ENCODE results near the gene ATAT1.

ATAT1 gene

DNA sequence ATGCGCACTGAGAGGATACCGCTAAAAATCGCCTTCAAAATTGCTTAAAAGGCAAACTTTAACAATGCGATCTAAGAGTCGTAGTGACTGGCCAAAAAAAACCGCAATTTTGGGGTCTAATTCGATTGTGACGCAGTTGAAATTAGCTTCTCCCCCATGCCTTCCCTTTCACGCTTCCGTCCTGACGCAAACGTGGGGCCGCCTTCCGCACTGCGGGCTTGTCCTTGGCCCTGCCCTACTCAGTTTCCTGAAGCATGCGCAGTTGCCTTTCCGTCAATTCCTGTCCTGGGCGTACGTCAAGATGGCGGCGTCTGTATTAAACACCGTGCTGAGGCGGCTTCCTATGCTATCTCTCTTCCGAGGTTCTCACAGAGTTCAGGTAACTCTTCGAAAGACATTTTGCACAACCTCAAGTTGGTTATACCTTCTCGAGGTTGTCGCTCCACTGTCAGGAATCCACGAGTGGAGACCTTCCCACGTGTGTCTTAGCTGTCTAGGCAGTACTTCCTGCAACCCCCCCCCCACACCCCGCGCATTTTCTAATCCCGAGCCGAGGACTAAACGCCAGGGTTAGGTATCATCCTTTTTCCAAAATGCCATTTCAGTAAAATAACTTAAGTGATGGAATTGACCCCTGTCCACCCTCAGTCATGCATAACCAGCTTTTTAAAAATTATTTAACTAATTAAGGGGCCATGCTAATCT is 9.0 kb upstream of the ATAT1 start, which contains the start of gene MRPS18B:
TSS of gene MRPS18B (plus strand) at position 276 of the 705 bp plus-strand sequence. CDS start at position 302, 26 bp downstream.
- Histone ChIP-seq H3K36me3 (peaks cover 59% of the 10 kb centered on the region), H3K27me3 (no peaks in the 10 kb centered on the region), H3K9ac (peak within 1 kb of the TSS; percentile 99), H3K27ac (peak within 1 kb of the TSS; percentile 98), H3K4me3 (peak within 1 kb of the TSS; percentile 82), H3K9me3 (no peaks in the 10 kb centered on the region), H4K20me1 (peaks cover 20% of the 10 kb centered on the region), H3K4me1 (peaks cover 34% of the 10 kb centered on the region), H3K4me2 (peak within 1 kb of the TSS; percentile 93)
- no peak for TF ChIP-seq Cebpa-rat (IDR thresholded peaks at IDR 0.05)

DNA sequence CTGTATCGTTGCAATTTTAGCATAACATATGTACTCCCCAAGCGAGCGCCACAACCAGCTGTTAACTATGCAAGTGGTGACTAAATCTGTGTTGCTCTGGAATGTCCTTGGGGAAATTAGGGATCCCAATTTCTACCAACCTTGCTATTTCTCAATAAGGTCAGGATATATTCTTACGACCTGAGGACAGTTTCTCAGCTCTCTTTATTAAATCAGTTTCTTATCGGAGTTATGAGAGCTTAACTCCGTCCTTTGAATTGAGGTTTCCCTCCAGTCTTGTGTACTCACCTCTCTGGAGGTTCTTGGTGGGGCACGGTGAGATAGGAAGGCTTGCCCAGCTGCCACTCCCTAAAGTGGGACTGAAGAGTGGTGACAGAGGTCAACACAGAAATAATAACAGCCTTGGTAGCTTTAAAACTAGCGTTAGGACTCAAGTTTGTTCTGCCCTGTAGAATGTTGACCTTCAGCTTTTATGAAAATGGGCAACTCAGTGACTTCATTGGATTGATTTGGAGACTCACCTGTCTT is 8.3 kb upstream of the ATAT1 start:
- H3K4me1 ChIP-seq, result peaks cover 27% of the 10 kb centered on the region
- TF ChIP-seq Cebpa-rat (IDR thresholded peaks at IDR 0.05), result no peak
- H3K27me3 ChIP-seq, result no peaks in the 10 kb centered on the region
- peaks cover 14% of the 10 kb centered on the region for H4K20me1 ChIP-seq
- H3K9ac ChIP-seq, result peak overlapping the region; percentile 99
- no peaks in the 10 kb centered on the region for H3K9me3 ChIP-seq
- peak overlapping the region; percentile 76 for H3K4me3 ChIP-seq
- peaks cover 59% of the 10 kb centered on the region for H3K36me3 ChIP-seq
- peak overlapping the region; percentile 98 for H3K27ac ChIP-seq
- H3K4me2 ChIP-seq, result peak overlapping the region; percentile 93

DNA sequence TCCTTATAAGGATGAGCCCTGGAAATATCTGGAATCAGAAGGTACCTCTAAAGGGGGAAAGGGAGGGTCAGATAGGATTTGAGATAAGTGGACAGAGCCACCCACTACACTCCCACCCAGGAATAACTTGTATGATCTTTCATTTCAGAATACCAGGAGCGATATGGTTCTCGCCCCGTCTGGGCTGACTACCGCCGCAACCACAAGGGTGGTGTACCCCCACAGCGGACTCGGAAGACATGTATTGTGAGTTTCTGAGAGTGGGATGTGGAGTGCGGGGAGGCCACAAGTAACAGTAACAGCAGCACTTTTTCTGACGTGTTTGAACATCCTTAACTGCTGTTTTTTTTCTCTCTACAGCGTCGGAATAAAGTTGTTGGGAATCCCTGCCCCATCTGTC is 7.1 kb upstream of the ATAT1 start:
- H3K9ac ChIP-seq, result no peak overlapping the region
- H3K27ac ChIP-seq, result no peak overlapping the region
- H3K4me2 ChIP-seq, result no peak overlapping the region

DNA sequence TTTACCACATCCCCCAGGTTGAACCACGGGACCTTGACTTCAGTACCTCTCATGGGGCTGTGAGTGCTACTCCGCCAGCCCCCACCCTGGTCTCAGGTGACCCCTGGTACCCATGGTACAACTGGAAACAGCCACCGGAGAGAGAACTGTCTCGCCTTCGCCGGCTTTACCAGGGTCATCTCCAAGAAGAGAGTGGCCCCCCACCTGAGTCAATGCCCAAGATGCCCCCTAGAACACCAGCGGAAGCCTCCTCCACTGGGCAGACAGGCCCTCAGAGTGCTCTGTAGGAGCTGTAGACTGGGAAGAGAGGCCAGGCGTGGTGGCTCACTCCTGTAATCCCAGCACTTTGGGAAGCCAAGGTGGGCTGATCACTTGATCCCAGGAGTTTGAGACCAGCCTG is 1.2 kb upstream of the ATAT1 start:
- Histone ChIP-seq H4K20me1 (no peaks in the 10 kb centered on the region), H3K27ac (no peak overlapping the region), H3K27me3 (no peaks in the 10 kb centered on the region), H3K36me3 (peaks cover 86% of the 10 kb centered on the region), H3K4me3 (no peak overlapping the region), H3K9me3 (no peaks in the 10 kb centered on the region), H3K9ac (no peak overlapping the region), H3K4me2 (no peak overlapping the region), H3K4me1 (peaks cover 21% of the 10 kb centered on the region)
- no peak for TF ChIP-seq Cebpa-rat (IDR thresholded peaks at IDR 0.05)

More for the DNA sequence above, 7.1 kb upstream of the ATAT1 start:
- Histone ChIP-seq H3K4me3 (no peak overlapping the region), H3K36me3 (peaks cover 65% of the 10 kb centered on the region), H4K20me1 (peaks cover 2% of the 10 kb centered on the region), H3K4me1 (peaks cover 15% of the 10 kb centered on the region), H3K9me3 (no peaks in the 10 kb centered on the region), H3K27me3 (no peaks in the 10 kb centered on the region)
- no peak for TF ChIP-seq Cebpa-rat (IDR thresholded peaks at IDR 0.05)

DNA sequence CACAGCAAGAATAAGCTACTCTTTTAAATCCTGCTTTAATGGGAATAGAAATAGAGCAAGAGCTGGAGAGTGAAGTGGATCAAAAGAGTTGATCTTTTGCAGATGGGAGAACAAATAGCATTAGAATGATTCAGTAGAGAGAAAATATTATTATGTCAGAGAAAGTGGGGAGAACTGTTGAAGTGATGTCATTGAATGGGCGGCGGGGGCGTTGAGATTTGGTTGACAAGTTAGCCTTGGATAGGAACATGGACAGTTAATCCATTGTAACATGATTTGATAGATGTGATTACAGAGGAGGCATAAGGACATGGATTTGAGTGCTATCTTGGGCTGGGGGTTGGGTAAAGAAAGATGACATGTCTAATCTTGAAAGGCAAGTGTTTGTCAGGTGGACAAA is 9.2 kb downstream of the ATAT1 start:
- no peak for TF ChIP-seq Cebpa-rat (IDR thresholded peaks at IDR 0.05)
- Histone ChIP-seq H3K4me1 (no peaks in the 10 kb centered on the region), H4K20me1 (no peaks in the 10 kb centered on the region), H3K27ac (no peak overlapping the region), H3K9me3 (no peaks in the 10 kb centered on the region), H3K4me2 (no peak overlapping the region), H3K9ac (no peak overlapping the region), H3K4me3 (no peak overlapping the region), H3K27me3 (no peaks in the 10 kb centered on the region), H3K36me3 (peaks cover 98% of the 10 kb centered on the region)

DNA sequence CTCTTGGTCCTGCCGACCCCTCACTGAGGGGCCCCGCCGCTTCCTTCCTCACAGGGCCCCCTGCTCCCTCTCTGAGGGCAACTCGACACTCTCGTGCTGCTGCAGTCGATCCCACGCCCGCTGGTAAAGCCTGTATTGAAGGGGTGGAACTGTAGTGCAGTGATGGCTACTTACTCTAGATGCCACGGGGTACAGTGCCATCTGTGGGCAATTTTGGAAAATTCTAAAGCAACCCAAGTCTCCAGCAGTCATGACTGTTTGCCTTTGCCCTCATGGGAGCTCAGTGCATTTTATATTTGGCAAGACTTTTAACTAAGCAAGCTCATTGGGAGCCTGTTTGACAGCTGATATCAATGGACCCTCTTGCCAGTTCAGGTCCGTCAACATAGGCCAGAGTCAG is 13.8 kb downstream of the ATAT1 start:
- peaks cover 16% of the 10 kb centered on the region for H4K20me1 ChIP-seq
- no peaks in the 10 kb centered on the region for H3K4me1 ChIP-seq
- H3K4me3 ChIP-seq, result no peak overlapping the region
- no peak overlapping the region; the same call in 1 of the 2 replicates for H3K9ac ChIP-seq
- H3K4me2 ChIP-seq, result no peak overlapping the region
- peaks cover 98% of the 10 kb centered on the region for H3K36me3 ChIP-seq
- no peak overlapping the region for H3K27ac ChIP-seq
- no peaks in the 10 kb centered on the region for H3K27me3 ChIP-seq
- H3K9me3 ChIP-seq, result no peaks in the 10 kb centered on the region
- TF ChIP-seq Cebpa-rat (IDR thresholded peaks at IDR 0.05), result no peak

DNA sequence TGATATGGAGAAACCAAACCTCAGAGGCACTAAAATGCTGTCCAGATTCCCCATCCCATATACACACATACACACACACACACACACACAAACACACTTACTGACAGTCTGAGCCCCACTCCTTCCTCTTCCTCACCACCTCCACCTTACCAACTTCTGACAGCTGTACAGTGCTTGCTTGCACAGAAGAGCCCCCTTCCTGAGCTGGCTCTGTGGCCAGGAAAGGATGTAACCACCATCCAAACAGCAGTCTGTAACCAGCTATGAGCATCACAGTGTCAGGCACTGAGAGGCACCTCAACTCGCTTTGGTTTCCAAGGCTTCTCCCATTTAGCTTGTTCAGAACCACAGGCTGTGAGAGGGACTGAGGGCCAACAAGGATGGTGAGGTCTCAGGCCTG is 14.4 kb downstream of the ATAT1 start:
- H3K9me3 ChIP-seq, result no peaks in the 10 kb centered on the region
- no peak for TF ChIP-seq Cebpa-rat (IDR thresholded peaks at IDR 0.05)
- H3K27me3 ChIP-seq, result no peaks in the 10 kb centered on the region
- no peak overlapping the region; the same call in 1 of the 2 replicates for H3K9ac ChIP-seq
- H3K4me1 ChIP-seq, result peaks cover 1% of the 10 kb centered on the region
- H3K27ac ChIP-seq, result no peak overlapping the region
- H3K36me3 ChIP-seq, result peaks cover 98% of the 10 kb centered on the region
- no peak overlapping the region for H3K4me2 ChIP-seq
- peaks cover 21% of the 10 kb centered on the region for H4K20me1 ChIP-seq
- no peak overlapping the region for H3K4me3 ChIP-seq

DNA sequence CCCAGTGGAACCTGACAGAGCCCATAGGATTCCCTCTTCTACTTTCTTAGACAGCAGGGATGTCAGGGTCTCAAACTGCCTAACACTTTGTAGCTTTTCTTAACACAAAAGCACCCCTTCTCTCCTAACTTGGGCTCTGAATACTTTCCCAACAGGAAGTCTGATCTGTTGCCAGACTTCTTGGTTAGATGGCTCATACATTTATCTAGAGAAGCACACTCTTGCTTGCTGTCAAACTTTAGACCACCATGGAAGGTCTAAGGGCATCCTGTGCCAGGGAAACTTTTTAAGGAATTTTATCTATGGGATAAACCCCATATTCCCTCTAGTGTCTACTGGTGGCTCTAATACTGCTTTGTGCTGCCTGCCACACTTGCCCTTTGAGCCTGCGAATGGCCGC is 17.0 kb downstream of the ATAT1 start:
- Histone ChIP-seq H3K27ac (no peak overlapping the region), H3K9ac (no peak overlapping the region), H3K27me3 (no peaks in the 10 kb centered on the region), H3K9me3 (no peaks in the 10 kb centered on the region), H3K4me2 (no peak overlapping the region), H3K4me1 (peaks cover 14% of the 10 kb centered on the region), H4K20me1 (peaks cover 28% of the 10 kb centered on the region), H3K4me3 (no peak overlapping the region), H3K36me3 (peaks cover 76% of the 10 kb centered on the region)
- TF ChIP-seq Cebpa-rat (IDR thresholded peaks at IDR 0.05), result no peak

DNA sequence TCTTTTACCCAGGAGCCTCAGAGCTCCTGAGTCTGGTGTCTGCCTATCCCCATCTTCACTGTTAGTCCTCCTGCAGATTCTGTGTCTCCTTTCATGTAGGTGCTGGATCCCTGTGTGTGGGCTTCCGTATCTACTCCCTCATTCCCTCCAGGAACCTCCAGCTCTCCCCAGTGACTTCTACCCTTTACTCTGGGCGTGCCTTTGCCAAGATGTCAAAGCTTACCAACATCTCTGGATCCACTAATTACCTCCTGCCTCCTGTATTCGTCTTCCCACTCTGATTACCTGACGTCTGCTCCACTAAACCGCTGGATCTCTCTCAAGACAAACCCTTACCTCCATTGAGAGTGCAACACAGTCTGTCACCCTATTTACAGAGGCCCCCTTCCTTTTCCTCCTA is 18.1 kb downstream of the ATAT1 start:
- H3K27me3 ChIP-seq, result no peaks in the 10 kb centered on the region
- H3K4me3 ChIP-seq, result no peak overlapping the region
- H3K4me1 ChIP-seq, result peaks cover 14% of the 10 kb centered on the region
- H3K9ac ChIP-seq, result no peak overlapping the region
- peaks cover 28% of the 10 kb centered on the region for H4K20me1 ChIP-seq
- TF ChIP-seq Cebpa-rat (IDR thresholded peaks at IDR 0.05), result no peak
- no peaks in the 10 kb centered on the region for H3K9me3 ChIP-seq
- no peak overlapping the region for H3K4me2 ChIP-seq
- H3K27ac ChIP-seq, result no peak overlapping the region
- H3K36me3 ChIP-seq, result peaks cover 71% of the 10 kb centered on the region

DNA sequence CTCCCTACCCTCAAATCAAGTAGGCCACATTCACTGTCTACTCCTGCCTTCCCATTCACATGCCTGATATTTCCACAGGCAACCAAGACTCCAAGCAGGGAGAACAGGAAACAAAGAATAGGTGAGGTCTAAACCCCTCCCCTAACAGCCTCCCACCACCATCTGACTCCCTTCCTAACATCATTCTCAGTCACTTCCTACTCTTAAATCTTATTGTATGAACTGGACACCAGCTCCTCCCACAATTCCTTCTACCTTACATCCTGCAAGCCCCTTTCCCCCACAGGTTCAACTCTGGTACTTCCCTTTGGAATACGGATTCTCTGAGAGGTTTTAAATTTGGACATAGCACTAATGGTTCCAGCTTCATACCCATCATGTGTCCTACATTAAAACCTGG is 19.3 kb downstream of the ATAT1 start:
- H3K9me3 ChIP-seq, result no peaks in the 10 kb centered on the region
- H3K4me3 ChIP-seq, result no peak overlapping the region
- H3K27ac ChIP-seq, result no peak overlapping the region
- TF ChIP-seq Cebpa-rat (IDR thresholded peaks at IDR 0.05), result no peak
- H4K20me1 ChIP-seq, result peaks cover 28% of the 10 kb centered on the region
- H3K4me1 ChIP-seq, result peaks cover 14% of the 10 kb centered on the region
- H3K36me3 ChIP-seq, result peaks cover 70% of the 10 kb centered on the region
- H3K9ac ChIP-seq, result no peak overlapping the region
- peak overlapping the region; percentile 49 for H3K4me2 ChIP-seq
- H3K27me3 ChIP-seq, result no peaks in the 10 kb centered on the region
